Effector memory CD8-positive, alpha-beta T cell (primary cell): ENCODE measurements around the gene MYT1.

ENCODE experiments used
- ATAC-seq: fragments of 150-1000 bp; cut with Tn5 transposase; replicated peaks from 2 replicates; pipeline ENCODE4 v1.10.0; 2021; ENCODE audit warnings: mild to moderate bottlenecking, moderate library complexity
- DNase-seq, 3 experiments: peaks; one replicate each; pipeline ENCODE4 v3.0.0; 2021
- H3K27ac Mint-ChIP-seq, 2 donors: one replicate each; pipeline ENCODE4 v1.8.0; 2022; ENCODE audit warnings: mild to moderate bottlenecking in 2 of 2, mixed read lengths in 2 of 2, moderate library complexity in 2 of 2
- H3K27me3 Mint-ChIP-seq, 2 donors: one replicate each; pipeline ENCODE4 v1.8.0; 2022; ENCODE audit warnings: mixed read lengths in 2 of 2
- H3K36me3 Mint-ChIP-seq: one replicate; pipeline ENCODE4 v1.8.0; 2022; ENCODE audit warnings: mild to moderate bottlenecking, moderate library complexity, mixed read lengths; ENCODE audit not compliant: insufficient read depth
- H3K4me1 Mint-ChIP-seq, 2 donors: one replicate each; pipeline ENCODE4 v1.8.0; 2022; ENCODE audit warnings: low read depth in 2 of 2, mixed read lengths in 2 of 2
- H3K4me3 Mint-ChIP-seq, 2 donors: one replicate each; pipeline ENCODE4 v1.8.0; 2022; ENCODE audit warnings: mild to moderate bottlenecking in 2 of 2, mixed read lengths in 2 of 2, moderate library complexity in 2 of 2
- H3K9me3 Mint-ChIP-seq, 2 donors: one replicate each; pipeline ENCODE4 v1.8.0; 2022; ENCODE audit warnings: mixed read lengths in 2 of 2

MYT1 gene

GRCh38 chr20:64188682-64189529 is 24.7 kb downstream of the MYT1 start:
- ATAC-seq (no peak), DNase-seq (no peak)
- no peak overlapping the region for H3K4me3 Mint-ChIP-seq
- no peak overlapping the region for H3K27ac Mint-ChIP-seq
- peaks cover 22 to 56% of the 10 kb centered on the region in 2 donors for H3K27me3 Mint-ChIP-seq
- H3K36me3 Mint-ChIP-seq, result no peaks in the 10 kb centered on the region
- peaks cover 5 to 12% of the 10 kb centered on the region in 2 donors for H3K4me1 Mint-ChIP-seq
- H3K9me3 Mint-ChIP-seq, result no peaks in the 10 kb centered on the region

GRCh38 chr20:64189530-64189966 is 25.3 kb downstream of the MYT1 start:
- no peak overlapping the region for H3K4me3 Mint-ChIP-seq
- H3K27me3 Mint-ChIP-seq, result peaks cover 26 to 56% of the 10 kb centered on the region in 2 donors
- no peak overlapping the region for H3K27ac Mint-ChIP-seq
- H3K36me3 Mint-ChIP-seq, result no peaks in the 10 kb centered on the region
- peaks cover 5 to 10% of the 10 kb centered on the region in 2 donors for H3K4me1 Mint-ChIP-seq
- no peak for ATAC-seq
- no peak for DNase-seq
- no peaks in the 10 kb centered on the region for H3K9me3 Mint-ChIP-seq

- DNase-seq (no peak), ATAC-seq (no peak)
- Mint-ChIP-seq H3K36me3 (no peaks in the 10 kb centered on the region), H3K9me3 (no peaks in the 10 kb centered on the region), H3K27ac (no peak overlapping the region), H3K4me1 (peaks cover 5 to 6% of the 10 kb centered on the region in 2 donors), H3K27me3 (peaks cover 28 to 58% of the 10 kb centered on the region in 2 donors), H3K4me3 (no peak overlapping the region)
Observed at GRCh38 chr20:64189986-64190385, 25.7 kb downstream of the MYT1 start.

GRCh38 chr20:64191002-64191401 is 26.8 kb downstream of the MYT1 start:
- ATAC-seq (no peak), DNase-seq (no peak)
- Mint-ChIP-seq H3K27me3 (peaks cover 28 to 58% of the 10 kb centered on the region in 2 donors), H3K4me3 (no peak overlapping the region), H3K36me3 (no peaks in the 10 kb centered on the region), H3K27ac (no peak overlapping the region), H3K9me3 (no peaks in the 10 kb centered on the region), H3K4me1 (peaks cover 0 to 5% of the 10 kb centered on the region in 2 donors)

- DNase-seq (no peak), ATAC-seq (no peak)
- H3K27me3 Mint-ChIP-seq, result peaks cover 35 to 65% of the 10 kb centered on the region in 2 donors
- no peak overlapping the region for H3K4me3 Mint-ChIP-seq
- H3K36me3 Mint-ChIP-seq, result no peaks in the 10 kb centered on the region
- H3K4me1 Mint-ChIP-seq, result peaks cover 0 to 5% of the 10 kb centered on the region in 2 donors
- no peak overlapping the region for H3K27ac Mint-ChIP-seq
- H3K9me3 Mint-ChIP-seq, result no peaks in the 10 kb centered on the region
Observed at GRCh38 chr20:64192406-64192805, 28.2 kb downstream of the MYT1 start.

GRCh38 chr20:64193058-64193457 is 28.8 kb downstream of the MYT1 start:
- Mint-ChIP-seq H3K27me3 (peaks cover 37 to 70% of the 10 kb centered on the region in 2 donors), H3K4me1 (peaks cover 0 to 5% of the 10 kb centered on the region in 2 donors), H3K27ac (no peak overlapping the region), H3K9me3 (no peaks in the 10 kb centered on the region), H3K4me3 (no peak overlapping the region), H3K36me3 (no peaks in the 10 kb centered on the region)
- ATAC-seq (no peak), DNase-seq (no peak)

GRCh38 chr20:64194269-64194668 is 30.0 kb downstream of the MYT1 start:
- Mint-ChIP-seq H3K9me3 (no peaks in the 10 kb centered on the region), H3K27me3 (peaks cover 37 to 80% of the 10 kb centered on the region in 2 donors), H3K36me3 (no peaks in the 10 kb centered on the region)

GRCh38 chr20:64196309-64196708 is 32.1 kb downstream of the MYT1 start:
- H3K27ac Mint-ChIP-seq, result no peak overlapping the region
- H3K27me3 Mint-ChIP-seq, result peaks cover 50 to 80% of the 10 kb centered on the region in 2 donors
- H3K36me3 Mint-ChIP-seq, result no peaks in the 10 kb centered on the region
- ATAC-seq, result no peak
- peaks cover 3 to 5% of the 10 kb centered on the region in 2 donors for H3K4me1 Mint-ChIP-seq
- no peak overlapping the region for H3K4me3 Mint-ChIP-seq
- no peaks in the 10 kb centered on the region for H3K9me3 Mint-ChIP-seq
- no peak for DNase-seq

More at GRCh38 chr20:64194269-64194668, 30.0 kb downstream of the MYT1 start:
- Mint-ChIP-seq H3K4me3 (no peak overlapping the region), H3K4me1 (peaks cover 0 to 5% of the 10 kb centered on the region in 2 donors), H3K27ac (no peak overlapping the region)
- ATAC-seq (no peak), DNase-seq (no peak)

- H3K36me3 Mint-ChIP-seq, result no peaks in the 10 kb centered on the region
- H3K4me1 Mint-ChIP-seq, result peaks cover 3 to 5% of the 10 kb centered on the region in 2 donors
- ATAC-seq, result no peak
- H3K27me3 Mint-ChIP-seq, result peaks cover 45 to 74% of the 10 kb centered on the region in 2 donors
- no peaks in the 10 kb centered on the region for H3K9me3 Mint-ChIP-seq
- H3K27ac Mint-ChIP-seq, result no peak overlapping the region
- DNase-seq, result no peak
- no peak overlapping the region for H3K4me3 Mint-ChIP-seq
Observed at GRCh38 chr20:64196847-64197306, 32.6 kb downstream of the MYT1 start.

- DNase-seq (no peak), ATAC-seq (no peak)
- no peaks in the 10 kb centered on the region for H3K9me3 Mint-ChIP-seq
- no peak overlapping the region for H3K27ac Mint-ChIP-seq
- peaks cover 0 to 3% of the 10 kb centered on the region in 2 donors for H3K4me1 Mint-ChIP-seq
- H3K4me3 Mint-ChIP-seq, result no peak overlapping the region
- peaks cover 33 to 60% of the 10 kb centered on the region in 2 donors for H3K27me3 Mint-ChIP-seq
- no peaks in the 10 kb centered on the region for H3K36me3 Mint-ChIP-seq
Observed at GRCh38 chr20:64198347-64198746, 34.1 kb downstream of the MYT1 start.

GRCh38 chr20:64199395-64199794 is 35.1 kb downstream of the MYT1 start:
- Mint-ChIP-seq H3K36me3 (no peaks in the 10 kb centered on the region), H3K27me3 (peaks cover 30 to 58% of the 10 kb centered on the region in 2 donors), H3K4me3 (no peak overlapping the region), H3K4me1 (peaks cover 0 to 3% of the 10 kb centered on the region in 2 donors), H3K27ac (no peak overlapping the region), H3K9me3 (no peaks in the 10 kb centered on the region)
- DNase-seq (no peak), ATAC-seq (no peak)

GRCh38 chr20:64200740-64201139 is 36.5 kb downstream of the MYT1 start:
- Mint-ChIP-seq H3K27me3 (peaks cover 26 to 58% of the 10 kb centered on the region in 2 donors), H3K4me1 (peaks cover 0 to 3% of the 10 kb centered on the region in 2 donors), H3K4me3 (no peak overlapping the region), H3K36me3 (no peaks in the 10 kb centered on the region), H3K9me3 (no peaks in the 10 kb centered on the region), H3K27ac (no peak overlapping the region)
- ATAC-seq, result no peak
- DNase-seq, result no peak

- peaks cover 26 to 65% of the 10 kb centered on the region in 2 donors for H3K27me3 Mint-ChIP-seq
- H3K4me1 Mint-ChIP-seq, result peaks cover 0 to 3% of the 10 kb centered on the region in 2 donors
- H3K9me3 Mint-ChIP-seq, result no peaks in the 10 kb centered on the region
- DNase-seq (no peak), ATAC-seq (no peak)
- H3K36me3 Mint-ChIP-seq, result no peaks in the 10 kb centered on the region
- H3K4me3 Mint-ChIP-seq, result no peak overlapping the region
- no peak overlapping the region for H3K27ac Mint-ChIP-seq
Observed at GRCh38 chr20:64201653-64202052, 37.4 kb downstream of the MYT1 start.
